ENCODE measurements around the gene TPSAB1. TPM values are rescaled to one million over a fixed set of nuclear protein-coding genes. Genes with fewer than 3 reads are reported as not detected.

Gene TPSAB1
- total RNA-seq, 2 experiments from 2014 or later, result not detected

- Mint-ChIP-seq H3K9me3 (peaks cover 4% of the 10 kb centered on the region), H3K27ac (no peak overlapping the region), H3K4me1 (ENCODE audit: low read depth) (peaks cover 3% of the 10 kb centered on the region), H3K4me3 (no peak overlapping the region), H3K36me3 (ENCODE audit: low read depth) (no peaks in the 10 kb centered on the region), H3K27me3 (peaks cover 21% of the 10 kb centered on the region)
- DNase-seq (no peak), ATAC-seq (no peak)
- intact Hi-C loops (cut with micrococcal nuclease), result no loop called here
- no peak for TF ChIP-seq CTCF (IDR thresholded peaks at IDR 0.05)
- ChIA-PET POLR2A (no interaction called here), CTCF (no interaction called here)
These were observed 19.2 kb downstream of the TPSAB1 start for GRCh38 chr16:1259760-1260068.

- Mint-ChIP-seq H3K4me1 (ENCODE audit: low read depth) (peaks cover 3% of the 10 kb centered on the region), H3K9me3 (peaks cover 4% of the 10 kb centered on the region), H3K4me3 (no peak overlapping the region), H3K27ac (no peak overlapping the region), H3K36me3 (ENCODE audit: low read depth) (no peaks in the 10 kb centered on the region), H3K27me3 (peaks cover 21% of the 10 kb centered on the region)
- POLR2A ChIA-PET, result no interaction called here
- no peak for TF ChIP-seq CTCF (IDR thresholded peaks at IDR 0.05)
- ATAC-seq (no peak), DNase-seq (no peak)
- intact Hi-C loops (cut with micrococcal nuclease), result no loop called here
- CTCF ChIA-PET, result no interaction called here
These were observed 19.7 kb downstream of the TPSAB1 start for GRCh38 chr16:1260101-1260680.

- peak; percentile 57 for ATAC-seq
These were observed 20.8 kb downstream of the TPSAB1 start for GRCh38 chr16:1261131-1261892.

GRCh38 chr16:1262210-1262845 lies 21.8 kb downstream of the TPSAB1 start:
- ChIA-PET POLR2A (no interaction called here), CTCF (no interaction called here)
- Mint-ChIP-seq H3K4me1 (ENCODE audit: low read depth) (peaks cover 3% of the 10 kb centered on the region), H3K27me3 (peaks cover 21% of the 10 kb centered on the region), H3K9me3 (peaks cover 4% of the 10 kb centered on the region), H3K36me3 (ENCODE audit: low read depth) (no peaks in the 10 kb centered on the region), H3K4me3 (no peak overlapping the region), H3K27ac (no peak overlapping the region)
- ATAC-seq, result no peak
- no peak for DNase-seq
- intact Hi-C loops (cut with micrococcal nuclease), result no loop called here
- TF ChIP-seq CTCF (IDR thresholded peaks at IDR 0.05), result no peak

More at GRCh38 chr16:1261131-1261892, 20.8 kb downstream of the TPSAB1 start:
- intact Hi-C loops (cut with micrococcal nuclease), result no loop called here
- Mint-ChIP-seq H3K9me3 (peaks cover 4% of the 10 kb centered on the region), H3K36me3 (ENCODE audit: low read depth) (no peaks in the 10 kb centered on the region), H3K27ac (no peak overlapping the region), H3K4me1 (ENCODE audit: low read depth) (peaks cover 3% of the 10 kb centered on the region), H3K4me3 (peak overlapping the region; percentile 12), H3K27me3 (peaks cover 21% of the 10 kb centered on the region)
- CTCF ChIA-PET, result no interaction called here
- peak; percentile 32 for DNase-seq
- no peak for TF ChIP-seq CTCF (IDR thresholded peaks at IDR 0.05)
- POLR2A ChIA-PET, result interaction anchor here (1.0 kb wide), 1 partner anchor 8 kb away, joined by 3 read pairs; no protein-coding TSS in a partner anchor

- no peak for TF ChIP-seq CTCF (IDR thresholded peaks at IDR 0.05)
- Mint-ChIP-seq H3K9me3 (peaks cover 4% of the 10 kb centered on the region), H3K27me3 (peaks cover 21% of the 10 kb centered on the region), H3K27ac (no peak overlapping the region), H3K36me3 (ENCODE audit: low read depth) (no peaks in the 10 kb centered on the region), H3K4me1 (ENCODE audit: low read depth) (peaks cover 3% of the 10 kb centered on the region), H3K4me3 (no peak overlapping the region)
- ATAC-seq, result no peak
- intact Hi-C loops (cut with micrococcal nuclease), result no loop called here
- ChIA-PET CTCF (no interaction called here), POLR2A (no interaction called here)
- DNase-seq, result no peak
These were observed 22.3 kb downstream of the TPSAB1 start for GRCh38 chr16:1262846-1263221.

Data from activated CD8-positive, alpha-beta T cell treated with anti-CD3 and anti-CD28 coated beads for 36 hours (primary cell).